Sigmoid colon (tissue), 7 donors: Measurements from ENCODE around the gene ERN2. TPM values are rescaled to one million over a fixed set of nuclear protein-coding genes. Genes with fewer than 3 reads are reported as not detected.

Experiments used
- DNase-seq: peaks from one replicate; pipeline ENCODE4 v3.0.0-alpha.2; 2019
- H3K27ac ChIP-seq, 4 donors: fragments of 200-600 bp; sonication (generic); one replicate each; pipeline ENCODE4 v1.5.1; 2016 to 2019; ENCODE audit warnings: mild to moderate bottlenecking in 1 of 4
- H3K27me3 ChIP-seq, 3 donors: fragments of 200-600 bp; sonication (generic); one replicate each; pipeline ENCODE4 v1.5.1; 2019; ENCODE audit warnings: mild to moderate bottlenecking in 1 of 3
- H3K36me3 ChIP-seq, 4 donors: fragments of 200-600 bp; sonication (generic); one replicate each; pipeline ENCODE4 v1.5.1; 2016 to 2019
- H3K4me1 ChIP-seq, 4 donors: fragments of 200-600 bp; sonication (generic); one replicate each; pipeline ENCODE4 v1.5.1; 2017 to 2019
- H3K4me3 ChIP-seq, 4 donors: fragments of 200-600 bp; sonication (generic); one replicate each; pipeline ENCODE4 v1.5.1; 2017 to 2019; ENCODE audit warnings: mild to moderate bottlenecking in 2 of 4, moderate library complexity in 1 of 4
- H3K9me3 ChIP-seq, 4 donors: fragments of 200-600 bp in 3 of 4; sonication (generic) in 3 of 4; one replicate each; pipeline versions ENCODE4 v1.5.1 to v1.6.1; 2013 to 2019
- CTCF ChIP-seq, 4 experiments: fragments of 450-650 bp in 3 of 4; fragments of 200-600 bp in 1 of 4; IDR thresholded peaks; one replicate each; pipeline ENCODE4 v1.5.1; 2016 to 2019; ENCODE audit warnings: antibody characterized with exemption in 4 of 4, mild to moderate bottlenecking in 3 of 4, moderate library complexity in 2 of 4
- EP300 ChIP-seq, 4 donors: sonication (generic); formaldehyde crosslinking; IDR thresholded peaks; one replicate each; pipeline ENCODE4 v1.6.1; 2017; ENCODE audit warnings: antibody characterized with exemption in 4 of 4
- POLR2A ChIP-seq, 2 donors: fragments of 450-650 bp; IDR thresholded peaks; one replicate each; pipeline ENCODE4 v1.6.1; 2016; ENCODE audit warnings: antibody characterized with exemption in 2 of 2, mild to moderate bottlenecking in 2 of 2, moderate library complexity in 2 of 2
- POLR2AphosphoS5 ChIP-seq, 4 donors: sonication (generic); formaldehyde crosslinking; IDR thresholded peaks; one replicate each; pipeline ENCODE4 v1.6.1; 2017; ENCODE audit warnings: antibody characterized with exemption in 4 of 4
- WGBS, 2 donors: extraction: QIAGEN DNeasy Blood & Tissue Kit; methylation state at CpG; one replicate each; pipeline ENCODE4 v1.1.7; 2013; 5-methylcytosine and 5-hydroxymethylcytosine counted together
- intact Hi-C: fragments of 100-400 bp; cut with DNase I; formaldehyde crosslinking; loops from one replicate; pipeline ENCODE4 v1.15.1; 2023
- polyA plus RNA-seq, 3 donors: library from polyadenylated mRNA; stranded (reverse); fragments of 200-250 nt; gene quantifications; one replicate each; pipeline ENCODE4 v1.2.3, GENCODE V29; 2013
- total RNA-seq, 4 donors: library from RNA; depleted of rRNA; stranded (reverse); fragments of >200 nt; gene quantifications; one replicate each; pipeline ENCODE4 v1.1.0, GENCODE V29; 2016
- donor health status: healthy with polysubstance abuse.
- donor health status: Bipolar disorder and iron deficiency.
- donor health status: healthy.

The ERN2 gene
- total RNA-seq (1 to 10 TPM in 1 of 4 donors, under 1 TPM in 1, not detected in 2; 0.36 to 1.9 TPM), polyA plus RNA-seq (100 to 1,000 TPM in 1 of 3 donors, 10 to 100 TPM in 2; 19.9 to 123 (median 33.0) TPM)

GRCh38 chr16:23712976-23713375, at the start of gene ERN2:
ERN2 (minus strand) TSS chr16:23713222; CDS start chr16:23713187, 35 bp downstream.
- peak within 1 kb of the TSS in 1 of 4 donors; percentile 20 for H3K4me3 ChIP-seq
- no peaks in the 10 kb centered on the region for H3K4me1 ChIP-seq
- intact Hi-C loops, result no loop called here
- TF ChIP-seq EP300 (IDR thresholded peaks at IDR 0.05), result no peak
- no peak for TF ChIP-seq POLR2A (IDR thresholded peaks at IDR 0.05)
- TF ChIP-seq POLR2AphosphoS5 (IDR thresholded peaks at IDR 0.05), result no peak
- no peak for TF ChIP-seq CTCF (IDR thresholded peaks at IDR 0.05)
- peaks cover 12 to 54% (median 28%) of the 10 kb centered on the region in 3 donors for H3K27me3 ChIP-seq
- H3K36me3 ChIP-seq, result no peaks in the 10 kb centered on the region
- peaks cover 0 to 3% (median under 1%) of the 10 kb centered on the region in 4 donors for H3K9me3 ChIP-seq
- H3K27ac ChIP-seq, result no peak within 1 kb of the TSS
- WGBS, 2 donors, result 3 to 7% methylated on average over 37 of the region's 37 CpGs
- DNase-seq, result no peak

- Histone ChIP-seq H3K9me3 (no peaks in the 10 kb centered on the region), H3K4me3 (no peak overlapping the region), H3K36me3 (no peaks in the 10 kb centered on the region), H3K4me1 (peaks cover 0 to 15% (median 9%) of the 10 kb centered on the region in 4 donors), H3K27me3 (peaks cover 18 to 43% (median 26%) of the 10 kb centered on the region in 3 donors), H3K27ac (no peak overlapping the region)
- no peak for DNase-seq
- 85 to 88% methylated on average over 6 of the region's 6 CpGs for WGBS, 2 donors
- TF ChIP-seq EP300 (IDR thresholded peaks at IDR 0.05) (no peak), CTCF (IDR thresholded peaks at IDR 0.05) (no peak), POLR2A (IDR thresholded peaks at IDR 0.05) (no peak), POLR2AphosphoS5 (IDR thresholded peaks at IDR 0.05) (no peak)
- intact Hi-C loops, result no loop called here
These were observed 45.1 kb upstream of the ERN2 start for GRCh38 chr16:23757937-23758619.

GRCh38 chr16:23757116-23757515, 44.1 kb upstream of the ERN2 start:
- intact Hi-C loops, result no loop called here
- no peak for DNase-seq

GRCh38 chr16:23755484-23755809, 42.4 kb upstream of the ERN2 start:
- no peak for DNase-seq
- H3K36me3 ChIP-seq, result no peaks in the 10 kb centered on the region
- intact Hi-C loops, result no loop called here
- no peaks in the 10 kb centered on the region for H3K9me3 ChIP-seq
- H3K27me3 ChIP-seq, result peaks cover 18 to 43% (median 26%) of the 10 kb centered on the region in 3 donors
- 6 to 35% methylated on average over 15 of the region's 15 CpGs for WGBS, 2 donors
- H3K4me3 ChIP-seq, result peak overlapping the region in 1 of 4 donors; percentile 27
- H3K4me1 ChIP-seq, result peaks cover 0 to 15% (median 9%) of the 10 kb centered on the region in 4 donors
- TF ChIP-seq CTCF (IDR thresholded peaks at IDR 0.05) (no peak), POLR2A (IDR thresholded peaks at IDR 0.05) (no peak)
- H3K27ac ChIP-seq, result no peak overlapping the region

More at GRCh38 chr16:23757116-23757515, 44.1 kb upstream of the ERN2 start:
- Histone ChIP-seq H3K27ac (no peak overlapping the region), H3K4me3 (no peak overlapping the region), H3K36me3 (no peaks in the 10 kb centered on the region), H3K9me3 (no peaks in the 10 kb centered on the region), H3K4me1 (peaks cover 0 to 15% (median 9%) of the 10 kb centered on the region in 4 donors), H3K27me3 (peaks cover 18 to 43% (median 26%) of the 10 kb centered on the region in 3 donors)
- no peak for TF ChIP-seq CTCF (IDR thresholded peaks at IDR 0.05)
- no peak for TF ChIP-seq POLR2AphosphoS5 (IDR thresholded peaks at IDR 0.05)
- no peak for TF ChIP-seq EP300 (IDR thresholded peaks at IDR 0.05)
- no peak for TF ChIP-seq POLR2A (IDR thresholded peaks at IDR 0.05)
- 84 to 88% methylated on average over 9 of the region's 9 CpGs for WGBS, 2 donors
